DMS53 (cell line): ENCODE data around the gene ZSCAN21.
A peak's percentile ranks its signal among the peaks of the same experiment; 100 is the strongest.

ENCODE experiments used
- DNase-seq: peaks from one replicate; lab custom pipeline; 2025; lab: John Stamatoyannopoulos, UW

ZSCAN21 gene

DNA sequence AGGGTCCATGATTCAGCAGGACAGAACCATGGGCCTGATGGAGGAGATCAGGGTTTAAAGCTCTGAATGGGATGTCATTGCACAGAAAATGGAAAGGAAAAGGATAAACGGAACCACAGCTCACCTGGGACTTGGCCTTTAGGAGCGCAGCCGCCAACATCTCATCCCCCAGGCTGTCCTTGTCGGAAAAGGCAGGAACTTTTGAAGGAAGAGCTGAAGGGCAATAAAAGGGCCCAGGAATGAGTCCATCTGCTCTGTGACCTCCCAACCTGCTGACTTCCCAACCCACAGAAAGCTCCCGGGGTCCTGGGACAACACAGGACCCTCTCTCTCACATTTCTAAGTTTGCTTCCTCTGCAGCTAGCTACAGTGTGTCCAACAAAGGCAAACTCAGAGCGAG, 25.8 kb downstream of the ZSCAN21 start:
- no peak for DNase-seq

GRCh38 chr7:100077205-100077604, 27.6 kb downstream of the ZSCAN21 start:
- DNase-seq: no peak

DNA sequence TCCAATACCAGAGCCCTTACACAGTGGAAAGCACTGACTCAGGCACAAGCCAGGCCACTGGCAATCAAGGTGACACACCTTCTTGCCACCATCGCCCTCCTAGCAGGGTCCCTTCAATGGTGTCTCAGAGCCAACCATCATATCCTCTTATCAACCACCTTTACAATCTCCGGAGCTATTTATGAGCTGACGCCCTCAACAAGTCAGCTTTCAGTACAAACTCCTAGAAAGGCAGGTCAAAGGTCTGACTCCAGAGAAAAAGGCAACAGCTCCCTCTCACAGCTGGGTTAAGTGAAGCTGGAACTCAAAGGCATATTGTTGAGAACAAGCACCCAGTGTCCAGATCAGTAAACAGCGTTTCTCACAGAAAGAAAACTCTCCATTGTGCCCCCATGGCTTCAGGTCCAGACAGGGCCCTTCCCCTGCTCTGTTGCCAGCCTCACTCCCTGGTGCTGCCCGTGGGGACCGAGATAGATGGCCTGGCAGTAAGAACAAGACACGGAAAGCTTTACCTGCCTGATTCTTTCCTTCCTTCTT, 29.5 kb downstream of the ZSCAN21 start:
- no peak for DNase-seq

- DNase-seq: peak; percentile 90
Observed at GRCh38 chr7:100080907-100081534, 31.4 kb downstream of the ZSCAN21 start.

DNA sequence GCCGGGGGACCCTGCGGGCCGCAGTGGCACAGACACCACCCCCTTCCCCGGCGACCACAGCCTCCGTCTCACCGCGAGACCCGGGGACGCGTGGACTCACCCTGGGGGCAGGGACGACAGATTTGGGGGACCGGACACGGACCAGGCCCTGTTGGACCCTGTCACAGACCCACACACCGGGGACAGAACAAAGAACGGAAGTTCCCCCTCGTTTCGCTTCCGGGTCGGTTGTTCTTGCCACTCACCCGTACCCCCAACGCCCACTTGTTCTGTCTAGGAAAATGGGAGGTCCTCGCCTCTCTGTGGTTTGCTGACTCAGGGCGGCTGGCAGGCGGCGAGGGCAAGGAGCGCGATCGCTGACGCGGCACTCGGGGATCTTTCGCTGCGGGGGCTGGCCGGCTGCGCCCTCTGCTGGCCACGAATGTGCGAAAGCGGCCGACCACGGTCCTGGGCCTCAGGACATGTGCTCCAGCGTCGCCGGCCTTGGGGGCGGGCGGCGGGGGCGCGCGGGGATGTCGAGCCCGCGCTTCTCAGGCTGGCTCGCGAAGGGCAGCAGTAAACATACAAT, 32.0 kb downstream of the ZSCAN21 start, which contains the start of gene ZNF3:
TSS of gene ZNF3 (minus strand) at position 189 of the 568 bp plus-strand sequence. CDS start 4,366 bp downstream, outside the sequence.
- DNase-seq: peak; percentile 100

- no peak for DNase-seq
Observed at GRCh38 chr7:100082978-100083377, 33.4 kb downstream of the ZSCAN21 start.

DNA sequence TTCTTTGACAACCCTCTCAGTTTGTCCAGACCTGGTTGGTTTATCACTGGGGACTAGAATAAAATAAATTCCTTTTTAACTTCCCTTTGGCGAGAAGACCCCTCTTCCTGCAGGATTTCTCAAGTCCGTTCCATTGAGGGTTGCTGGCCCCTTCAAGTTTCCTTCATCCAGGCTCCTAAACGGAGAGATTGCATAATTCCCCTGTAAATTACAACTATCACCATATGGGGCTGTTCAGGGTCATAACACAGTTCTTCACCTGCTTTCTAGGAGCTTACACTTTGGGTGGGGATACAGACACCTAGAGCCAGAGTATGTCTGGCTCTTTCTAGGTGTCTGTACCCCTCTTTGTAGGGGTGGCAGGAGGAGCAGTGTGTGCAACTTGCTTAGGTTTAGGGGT, 35.9 kb downstream of the ZSCAN21 start:
- no peak for DNase-seq

DNA sequence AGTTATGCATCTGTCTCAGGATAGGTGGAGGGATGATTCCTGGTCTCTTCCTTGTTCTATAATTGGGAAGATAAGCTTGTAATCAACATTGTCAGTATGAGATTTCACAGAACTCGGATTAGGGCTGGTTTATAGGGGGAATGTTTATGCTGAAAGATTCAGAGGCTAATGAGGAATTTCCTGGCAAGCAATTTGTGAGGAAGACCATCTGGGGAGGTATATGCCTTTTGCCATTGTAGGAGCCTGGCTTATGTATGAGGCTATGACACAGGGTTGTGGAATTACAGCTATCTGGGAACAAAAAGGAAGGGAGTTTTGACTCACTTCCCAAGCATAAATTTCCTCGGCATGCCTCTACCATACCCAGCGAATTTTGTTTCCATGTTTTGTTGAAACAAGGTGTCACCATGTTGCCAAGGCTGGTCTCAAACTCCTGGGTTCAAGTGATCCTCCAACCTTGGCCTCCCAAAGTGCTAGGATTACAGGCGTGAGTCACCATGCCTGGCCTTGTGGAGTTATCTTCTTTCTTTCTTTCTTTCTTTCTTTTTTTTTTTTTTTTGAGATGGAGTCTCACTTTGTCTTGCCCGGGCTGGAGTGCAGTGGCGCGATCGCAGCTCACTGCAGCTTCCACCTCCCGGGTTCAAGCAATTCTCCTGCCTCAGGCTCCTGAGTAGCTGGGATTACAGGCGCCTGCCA, 37.6 kb downstream of the ZSCAN21 start:
- DNase-seq: no peak

DNA sequence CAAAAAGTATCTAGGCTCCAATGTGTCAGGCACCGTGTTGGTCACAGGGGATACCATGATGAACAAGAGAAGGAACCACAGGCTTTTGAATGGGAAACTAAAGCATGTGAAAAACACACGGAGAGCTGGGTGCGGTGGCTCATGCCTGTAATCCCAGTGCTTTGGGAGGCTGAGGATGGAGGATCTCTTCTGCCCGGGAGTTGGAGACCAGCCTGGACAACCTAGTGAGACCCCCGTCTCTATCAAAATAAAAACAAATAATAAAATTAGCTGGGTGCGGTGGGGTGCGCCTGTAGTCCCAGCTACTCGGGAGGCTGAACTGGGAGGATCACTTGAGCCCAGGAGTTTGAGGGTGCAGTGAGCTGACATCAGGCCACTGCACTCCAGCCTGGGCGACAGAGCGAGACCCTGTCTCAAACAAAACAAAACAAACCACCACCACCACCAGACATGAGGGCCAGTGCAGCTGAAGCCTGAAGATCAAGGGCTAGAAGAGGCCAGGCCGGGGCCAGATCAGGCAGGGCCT, 38.6 kb downstream of the ZSCAN21 start:
- no peak for DNase-seq

DNA sequence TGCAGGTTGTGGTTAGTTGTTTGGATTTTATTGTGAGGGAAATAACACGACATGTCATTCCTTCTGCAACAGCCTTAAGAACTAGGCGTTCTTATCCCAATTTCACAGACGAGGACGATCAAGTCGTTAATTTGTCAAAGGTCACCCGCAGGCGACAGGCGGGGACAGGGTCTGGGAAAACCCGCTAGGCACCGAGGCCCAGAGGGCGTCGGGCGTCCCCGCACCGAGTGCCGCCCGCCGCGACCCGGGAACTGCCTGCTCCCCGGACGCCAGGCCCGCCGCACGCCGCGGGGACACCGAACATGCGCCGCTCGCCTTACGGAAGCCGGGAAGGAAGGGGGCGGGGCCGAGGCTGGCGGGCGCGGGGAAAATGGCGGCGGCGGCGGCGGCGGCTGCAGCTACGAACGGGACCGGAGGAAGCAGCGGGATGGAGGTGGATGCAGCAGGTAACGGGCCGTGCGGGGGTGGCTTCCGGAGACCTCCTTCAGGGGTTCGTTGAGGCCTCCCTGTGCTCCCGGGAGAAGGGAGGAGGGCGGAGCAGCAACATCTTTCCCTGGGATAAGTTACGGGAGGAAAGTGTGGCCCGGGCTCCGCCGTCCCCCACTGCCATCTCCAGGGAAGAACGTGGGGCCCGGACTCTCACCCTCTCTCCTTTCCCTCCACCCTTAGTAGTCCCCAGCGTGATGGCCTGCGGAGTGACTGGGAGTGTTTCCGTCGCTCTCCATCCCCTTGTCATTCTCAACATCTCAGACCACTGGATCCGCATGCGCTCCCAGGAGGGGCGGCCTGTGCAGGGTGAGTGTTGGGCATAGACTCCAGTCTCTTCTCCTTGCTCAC, 39.3 kb downstream of the ZSCAN21 start, which contains the start of gene COPS6:
TSS of gene COPS6 (plus strand) at position 349 of the 837 bp plus-strand sequence. CDS start at position 371, 22 bp downstream.
- DNase-seq: peak; percentile 96

DNA sequence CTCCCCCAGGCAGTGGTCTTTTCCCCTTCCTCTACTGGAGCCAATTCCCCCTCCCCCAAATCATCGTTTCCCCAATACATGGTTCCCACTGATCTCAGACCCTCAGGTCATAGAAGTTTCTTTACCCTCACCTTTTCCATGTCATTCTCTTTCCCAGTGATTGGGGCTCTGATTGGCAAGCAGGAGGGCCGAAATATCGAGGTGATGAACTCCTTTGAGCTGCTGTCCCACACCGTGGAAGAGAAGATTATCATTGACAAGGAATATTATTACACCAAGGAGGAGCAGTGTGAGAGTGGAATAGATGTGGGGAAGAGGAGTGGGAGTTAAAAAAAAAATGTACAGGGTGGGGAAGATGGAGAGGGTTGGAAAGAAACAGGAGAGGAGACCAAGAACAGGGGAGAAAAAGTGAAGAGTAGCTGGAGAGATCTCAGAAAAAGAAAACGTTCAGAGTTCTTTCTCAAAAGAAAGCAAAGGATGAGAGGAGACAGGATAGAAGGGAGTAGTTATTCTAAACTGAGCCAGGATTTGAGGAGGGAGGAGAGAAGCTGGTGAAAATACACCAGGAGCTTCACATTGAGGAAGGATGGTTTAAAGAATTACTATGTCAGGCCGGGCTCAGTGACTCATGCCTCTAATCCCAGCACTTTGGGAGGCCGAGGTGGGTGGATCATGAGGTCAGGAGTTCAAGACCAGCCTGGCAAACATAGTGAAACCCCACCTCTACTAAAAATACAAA, 40.1 kb downstream of the ZSCAN21 start:
- no peak for DNase-seq

DNA sequence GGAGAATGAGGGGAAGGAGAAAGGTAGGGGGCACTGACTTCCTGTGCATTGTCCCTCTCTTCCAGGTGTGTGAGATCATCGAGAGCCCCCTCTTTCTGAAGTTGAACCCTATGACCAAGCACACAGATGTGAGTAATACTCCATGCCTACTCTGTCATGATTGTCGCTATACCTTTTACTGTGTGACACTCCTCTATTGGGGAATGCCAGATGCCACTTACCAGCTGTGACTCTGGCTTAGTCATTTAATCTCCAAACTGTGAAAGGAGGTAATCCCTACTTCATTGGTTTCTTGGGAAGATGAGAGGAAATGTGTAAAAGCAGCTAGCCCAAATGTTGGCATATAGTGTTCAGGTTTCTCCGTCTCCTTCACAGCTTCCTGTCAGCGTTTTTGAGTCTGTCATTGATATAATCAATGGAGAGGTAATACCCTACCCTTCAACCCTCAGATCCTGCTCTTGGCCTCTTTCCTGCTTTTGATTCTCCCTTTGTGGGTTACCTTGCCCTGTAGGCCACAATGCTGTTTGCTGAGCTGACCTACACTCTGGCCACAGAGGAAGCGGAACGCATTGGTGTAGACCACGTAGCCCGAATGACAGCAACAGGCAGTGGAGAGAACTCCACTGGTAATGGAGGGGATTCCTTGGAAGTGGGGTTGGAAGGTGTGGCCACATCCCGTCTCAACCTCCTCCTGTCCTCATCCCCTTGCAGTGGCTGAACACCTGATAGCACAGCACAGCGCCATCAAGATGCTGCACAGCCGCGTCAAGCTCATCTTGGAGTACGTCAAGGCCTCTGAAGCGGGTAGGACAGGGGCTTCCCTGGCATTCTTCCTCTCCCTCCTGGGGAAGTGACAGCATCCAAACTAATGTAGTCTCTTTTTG, 41.2 kb downstream of the ZSCAN21 start:
- DNase-seq: peak; percentile 67

DNA sequence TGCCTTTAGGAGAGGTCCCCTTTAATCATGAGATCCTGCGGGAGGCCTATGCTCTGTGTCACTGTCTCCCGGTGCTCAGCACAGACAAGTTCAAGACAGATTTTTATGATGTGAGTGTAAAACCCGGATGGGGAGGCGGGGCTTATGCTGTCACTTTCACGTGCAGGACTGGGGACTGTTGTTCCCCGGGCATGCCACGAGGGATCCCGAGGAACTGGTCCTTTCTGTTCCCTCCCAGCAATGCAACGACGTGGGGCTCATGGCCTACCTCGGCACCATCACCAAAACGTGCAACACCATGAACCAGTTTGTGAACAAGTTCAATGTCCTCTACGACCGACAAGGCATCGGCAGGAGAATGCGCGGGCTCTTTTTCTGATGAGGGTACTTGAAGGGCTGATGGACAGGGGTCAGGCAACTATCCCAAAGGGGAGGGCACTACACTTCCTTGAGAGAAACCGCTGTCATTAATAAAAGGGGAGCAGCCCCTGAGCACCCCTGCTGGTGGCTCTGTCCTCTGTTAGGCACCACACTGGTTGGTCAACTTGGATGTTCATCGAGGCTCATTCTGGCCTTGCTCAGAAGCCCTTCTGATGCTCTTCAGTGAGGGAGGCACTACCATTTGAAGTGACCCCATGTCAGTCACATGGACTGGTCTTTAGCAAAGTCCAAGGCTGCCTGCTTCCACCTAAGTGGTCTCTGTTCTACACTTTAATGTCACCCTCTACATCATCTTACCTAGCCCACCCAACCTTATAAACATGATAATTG, 42.0 kb downstream of the ZSCAN21 start:
- DNase-seq: peak; percentile 76

GRCh38 chr7:100093054-100093453, 43.5 kb downstream of the ZSCAN21 start:
- peak; percentile 55 for DNase-seq

DNA sequence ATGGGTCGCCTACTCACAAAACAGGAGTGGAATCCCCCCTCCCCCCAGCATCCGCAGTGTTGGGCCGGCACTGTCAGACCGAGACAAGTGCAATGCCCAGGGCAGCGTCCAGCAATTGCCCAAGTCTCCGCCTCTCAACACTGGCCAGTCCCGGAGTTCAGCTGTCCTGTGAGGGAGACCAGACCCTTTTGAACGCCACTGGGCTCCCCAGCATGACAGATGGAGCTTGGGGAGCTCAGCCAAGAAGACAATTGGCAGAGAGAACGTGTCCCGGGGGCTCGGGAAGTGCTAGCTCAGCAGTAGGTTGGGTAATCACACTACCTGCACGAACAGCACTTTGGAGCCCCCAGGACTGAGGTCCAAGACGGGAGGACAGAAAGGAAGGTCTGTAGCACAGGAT, 43.9 kb downstream of the ZSCAN21 start:
- no peak for DNase-seq

DNA sequence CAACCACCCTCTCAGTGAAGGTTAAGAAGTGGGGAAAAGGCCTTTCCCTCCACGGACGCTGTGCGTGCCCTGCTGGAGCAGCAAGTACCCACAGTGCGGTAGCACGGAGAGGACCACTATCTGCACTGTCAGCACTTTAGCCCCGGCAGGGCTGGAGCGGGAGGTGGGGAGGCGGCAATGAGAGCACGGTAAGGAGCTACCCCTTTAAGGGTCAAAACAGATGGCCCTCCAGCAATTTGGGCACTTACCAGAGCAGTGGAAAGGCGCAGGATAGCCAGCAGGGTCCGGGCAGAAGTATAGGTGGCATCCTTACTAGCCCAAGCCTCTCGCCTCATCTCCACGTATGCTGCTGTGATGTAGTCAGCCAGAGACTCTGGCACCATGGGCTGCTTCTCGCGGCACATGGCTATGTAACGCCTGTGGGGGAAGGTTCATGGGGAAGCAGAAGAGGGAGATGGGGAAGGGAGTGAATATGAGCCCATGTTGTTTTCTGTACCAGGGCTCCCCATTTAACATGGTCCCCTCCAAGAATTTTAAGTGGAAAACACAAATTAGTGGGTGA, 44.4 kb downstream of the ZSCAN21 start:
- DNase-seq: peak; percentile 52

DNA sequence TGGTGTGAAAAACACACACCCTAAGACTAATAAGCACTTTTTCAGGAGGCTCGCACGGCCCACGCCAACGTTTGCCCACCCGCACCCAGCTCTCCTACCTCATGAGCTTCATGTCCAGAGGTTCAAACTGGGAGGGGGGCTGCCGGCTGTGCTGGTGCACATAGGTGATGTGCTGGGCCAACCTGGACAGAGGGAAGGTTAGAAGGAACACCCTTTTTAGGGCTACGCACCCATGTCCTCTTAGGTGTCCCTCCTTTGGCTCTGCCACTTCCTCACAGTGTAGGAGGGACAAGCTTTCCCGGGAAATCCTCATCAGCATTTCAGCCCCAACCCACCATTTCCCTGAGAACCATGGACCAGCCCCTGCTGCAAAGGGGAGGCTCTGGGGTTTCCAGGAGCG, 45.7 kb downstream of the ZSCAN21 start:
- no peak for DNase-seq

GRCh38 chr7:100095704-100096103, 46.1 kb downstream of the ZSCAN21 start:
- DNase-seq: no peak

DNA sequence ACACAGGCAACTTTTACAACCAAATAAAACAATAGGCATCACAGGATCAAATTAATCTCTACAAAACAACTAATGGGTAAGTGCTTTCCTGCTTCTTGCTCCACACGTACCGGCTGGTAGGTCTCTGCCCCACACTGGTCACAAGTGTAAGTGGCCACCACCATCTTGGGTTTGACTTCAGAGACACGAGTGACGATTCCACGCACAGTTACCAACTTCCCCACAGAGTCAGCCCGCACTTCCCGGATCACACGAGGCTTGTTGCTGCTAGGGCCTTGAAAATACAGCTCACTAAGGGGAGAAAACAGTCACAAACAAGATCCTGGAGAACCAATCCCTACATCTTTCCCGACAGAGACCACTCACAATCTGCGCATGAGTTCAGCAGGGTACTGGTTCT, 49.3 kb downstream of the ZSCAN21 start:
- DNase-seq: no peak
